GM23338 (cell line): Measurements from ENCODE around the gene RAB37. TPM values are rescaled to one million over a fixed set of nuclear protein-coding genes. Genes with fewer than 3 reads are reported as not detected.

Experiments used
- ATAC-seq: fragments of 200-7000 bp; cut with Tn5 transposase; 3 replicates; pipeline ENCODE4 v1.9.1; 2020
- DNase-seq: peaks from one replicate; pipeline ENCODE4 v3.0.0-alpha.2; 2015; ENCODE audit warnings: low spot score
- H2AFZ ChIP-seq: fragments of 200-600 bp; sonication (generic); 2 replicates; pipeline ENCODE4 v1.8.0; 2016; ENCODE audit warnings: antibody characterized with exemption, mild to moderate bottlenecking, moderate library complexity
- H3F3A ChIP-seq: fragments of 200-600 bp; sonication (generic); replicated peaks from 2 replicates; pipeline ENCODE4 v1.8.0; 2017; ENCODE audit warnings: antibody characterized with exemption, mixed run types, low read depth
- H3K27ac ChIP-seq: fragments of 200-600 bp; sonication (generic); 2 replicates; pipeline ENCODE4 v1.6.1; 2016; ENCODE audit warnings: low read depth
- H3K27me3 ChIP-seq: fragments of 200-600 bp; sonication (generic); 2 replicates; pipeline ENCODE4 v1.8.0; 2016; ENCODE audit warnings: mild to moderate bottlenecking, mixed run types, moderate library complexity; ENCODE audit not compliant: insufficient read depth
- H3K36me3 ChIP-seq: fragments of 200-600 bp; sonication (generic); 2 replicates; pipeline ENCODE4 v1.8.0; 2016; ENCODE audit warnings: mild to moderate bottlenecking; ENCODE audit not compliant: insufficient read depth
- H3K4me1 ChIP-seq: fragments of 200-600 bp; sonication (generic); 2 replicates; pipeline ENCODE4 v1.8.0; 2016; ENCODE audit warnings: mild to moderate bottlenecking, moderate library complexity; ENCODE audit not compliant: insufficient read depth
- H3K4me2 ChIP-seq: fragments of 200-600 bp; sonication (generic); 2 replicates; pipeline ENCODE4 v1.7.1; 2017; ENCODE audit warnings: mixed run types
- H3K4me3 ChIP-seq: fragments of 200-600 bp; sonication (generic); 2 replicates; pipeline ENCODE4 v1.6.1; 2016; ENCODE audit warnings: mixed run types
- H3K79me2 ChIP-seq: fragments of 200-600 bp; sonication (generic); replicated peaks from 2 replicates; pipeline ENCODE4 v1.8.0; 2017; ENCODE audit warnings: mild to moderate bottlenecking; ENCODE audit not compliant: insufficient read depth
- H3K9me2 ChIP-seq: fragments of 200-600 bp; sonication (generic); 2 replicates; pipeline ENCODE4 v1.8.0; 2017; ENCODE audit not compliant: insufficient read depth
- H4K20me1 ChIP-seq: fragments of 200-600 bp; sonication (generic); replicated peaks from 2 replicates; pipeline ENCODE4 v1.8.0; 2017; ENCODE audit warnings: mild to moderate bottlenecking; ENCODE audit not compliant: insufficient read depth
- H3K27ac Mint-ChIP-seq: 2 replicates; pipeline ENCODE4 v1.8.0; 2020; ENCODE audit warnings: inconsistent platforms, mild to moderate bottlenecking, moderate library complexity, mixed read lengths
- H3K27me3 Mint-ChIP-seq: 3 replicates; pipeline ENCODE4 v1.8.0; 2022; ENCODE audit warnings: low read depth, mild to moderate bottlenecking, moderate library complexity, mixed read lengths, inconsistent platforms; ENCODE audit not compliant: insufficient read depth, poor library complexity
- H3K36me3 Mint-ChIP-seq: 3 replicates; pipeline ENCODE4 v1.8.0; 2021; ENCODE audit warnings: low read depth, mild to moderate bottlenecking, inconsistent platforms, moderate library complexity, mixed read lengths
- H3K4me1 Mint-ChIP-seq: 3 replicates; pipeline ENCODE4 v1.8.0; 2020; ENCODE audit warnings: mild to moderate bottlenecking, inconsistent platforms, mixed read lengths
- H3K4me3 Mint-ChIP-seq: 3 replicates; pipeline ENCODE4 v1.8.0; 2021; ENCODE audit warnings: moderate library complexity, mild to moderate bottlenecking, inconsistent platforms, mixed read lengths
- H3K9me3 Mint-ChIP-seq: 3 replicates; pipeline ENCODE4 v1.8.0; 2020; ENCODE audit warnings: moderate library complexity, mild to moderate bottlenecking, inconsistent platforms, mixed read lengths
- ZNF114 ChIP-seq: fragments of 250-450 bp; sonication (Bioruptor Pico); IDR thresholded peaks from 2 replicates; pipeline ENCODE4 v1.5.0; 2020; ENCODE audit warnings: mild to moderate bottlenecking, moderate library complexity
- polyA plus RNA-seq: library from polyadenylated mRNA; unstranded; fragments of >200 nt; fragmentation: Nextera tagmentation; extraction: Ambion mirVana; gene quantifications from 2 replicates; pipeline ENCODE4 v1.2.1, GENCODE V29; 2016
- total RNA-seq: library from RNA; depleted of rRNA; stranded (reverse); fragments of >200 nt; shearing (Covaris generic); gene quantifications from 2 replicates; pipeline ENCODE4 v1.2.3, GENCODE V29; 2014
- TF ChIP-seq, protein P1 (sequence below): fragments of 250-450 bp; sonication (Bioruptor Pico); IDR thresholded peaks from 2 replicates; pipeline ENCODE4 v1.5.0; 2020; ENCODE audit warnings: mild to moderate bottlenecking, moderate library complexity
- TF ChIP-seq, protein P2 (sequence below), 2 experiments: fragments of 200-600 bp in 1 of 2; sonication (generic) in 1 of 2; conservative IDR thresholded peaks; 2 replicates each; pipeline versions ENCODE4 v1.5.1 to v1.6.1; 2016 to 2017; ENCODE audit warnings: antibody characterized with exemption in 2 of 2, low read depth in 2 of 2, mild to moderate bottlenecking in 2 of 2, moderate library complexity in 1 of 2
- TF ChIP-seq, protein P3 (sequence below): IDR thresholded peaks from 2 replicates; pipeline ENCODE4 v1.6.1; 2016; ENCODE audit warnings: antibody characterized with exemption

Gene RAB37
- total and polyA plus RNA-seq, 2 experiments from 2014 or later = 3.3 to 5.2 TPM

DNA sequence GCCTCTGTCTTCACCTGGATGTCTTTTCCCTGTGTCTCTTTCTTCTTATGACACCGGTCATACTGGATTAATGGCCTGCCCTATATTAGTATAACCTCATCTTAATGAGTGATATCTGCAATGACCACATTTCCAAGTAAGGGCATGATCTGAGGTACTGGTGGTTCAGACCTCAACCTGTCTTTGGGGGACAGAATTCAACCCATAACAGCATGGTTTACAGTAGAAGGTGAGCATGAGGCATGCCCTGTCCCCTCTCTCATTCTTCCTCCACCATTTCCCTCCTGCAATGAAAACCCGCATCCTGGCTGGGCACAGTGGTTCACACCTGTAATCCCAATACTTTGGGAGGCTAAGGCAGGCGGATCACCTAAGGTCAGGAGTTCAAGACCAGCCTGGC, 2.8 kb upstream of the RAB37 start (continued):
- TF ChIP-seq, protein P1, sequence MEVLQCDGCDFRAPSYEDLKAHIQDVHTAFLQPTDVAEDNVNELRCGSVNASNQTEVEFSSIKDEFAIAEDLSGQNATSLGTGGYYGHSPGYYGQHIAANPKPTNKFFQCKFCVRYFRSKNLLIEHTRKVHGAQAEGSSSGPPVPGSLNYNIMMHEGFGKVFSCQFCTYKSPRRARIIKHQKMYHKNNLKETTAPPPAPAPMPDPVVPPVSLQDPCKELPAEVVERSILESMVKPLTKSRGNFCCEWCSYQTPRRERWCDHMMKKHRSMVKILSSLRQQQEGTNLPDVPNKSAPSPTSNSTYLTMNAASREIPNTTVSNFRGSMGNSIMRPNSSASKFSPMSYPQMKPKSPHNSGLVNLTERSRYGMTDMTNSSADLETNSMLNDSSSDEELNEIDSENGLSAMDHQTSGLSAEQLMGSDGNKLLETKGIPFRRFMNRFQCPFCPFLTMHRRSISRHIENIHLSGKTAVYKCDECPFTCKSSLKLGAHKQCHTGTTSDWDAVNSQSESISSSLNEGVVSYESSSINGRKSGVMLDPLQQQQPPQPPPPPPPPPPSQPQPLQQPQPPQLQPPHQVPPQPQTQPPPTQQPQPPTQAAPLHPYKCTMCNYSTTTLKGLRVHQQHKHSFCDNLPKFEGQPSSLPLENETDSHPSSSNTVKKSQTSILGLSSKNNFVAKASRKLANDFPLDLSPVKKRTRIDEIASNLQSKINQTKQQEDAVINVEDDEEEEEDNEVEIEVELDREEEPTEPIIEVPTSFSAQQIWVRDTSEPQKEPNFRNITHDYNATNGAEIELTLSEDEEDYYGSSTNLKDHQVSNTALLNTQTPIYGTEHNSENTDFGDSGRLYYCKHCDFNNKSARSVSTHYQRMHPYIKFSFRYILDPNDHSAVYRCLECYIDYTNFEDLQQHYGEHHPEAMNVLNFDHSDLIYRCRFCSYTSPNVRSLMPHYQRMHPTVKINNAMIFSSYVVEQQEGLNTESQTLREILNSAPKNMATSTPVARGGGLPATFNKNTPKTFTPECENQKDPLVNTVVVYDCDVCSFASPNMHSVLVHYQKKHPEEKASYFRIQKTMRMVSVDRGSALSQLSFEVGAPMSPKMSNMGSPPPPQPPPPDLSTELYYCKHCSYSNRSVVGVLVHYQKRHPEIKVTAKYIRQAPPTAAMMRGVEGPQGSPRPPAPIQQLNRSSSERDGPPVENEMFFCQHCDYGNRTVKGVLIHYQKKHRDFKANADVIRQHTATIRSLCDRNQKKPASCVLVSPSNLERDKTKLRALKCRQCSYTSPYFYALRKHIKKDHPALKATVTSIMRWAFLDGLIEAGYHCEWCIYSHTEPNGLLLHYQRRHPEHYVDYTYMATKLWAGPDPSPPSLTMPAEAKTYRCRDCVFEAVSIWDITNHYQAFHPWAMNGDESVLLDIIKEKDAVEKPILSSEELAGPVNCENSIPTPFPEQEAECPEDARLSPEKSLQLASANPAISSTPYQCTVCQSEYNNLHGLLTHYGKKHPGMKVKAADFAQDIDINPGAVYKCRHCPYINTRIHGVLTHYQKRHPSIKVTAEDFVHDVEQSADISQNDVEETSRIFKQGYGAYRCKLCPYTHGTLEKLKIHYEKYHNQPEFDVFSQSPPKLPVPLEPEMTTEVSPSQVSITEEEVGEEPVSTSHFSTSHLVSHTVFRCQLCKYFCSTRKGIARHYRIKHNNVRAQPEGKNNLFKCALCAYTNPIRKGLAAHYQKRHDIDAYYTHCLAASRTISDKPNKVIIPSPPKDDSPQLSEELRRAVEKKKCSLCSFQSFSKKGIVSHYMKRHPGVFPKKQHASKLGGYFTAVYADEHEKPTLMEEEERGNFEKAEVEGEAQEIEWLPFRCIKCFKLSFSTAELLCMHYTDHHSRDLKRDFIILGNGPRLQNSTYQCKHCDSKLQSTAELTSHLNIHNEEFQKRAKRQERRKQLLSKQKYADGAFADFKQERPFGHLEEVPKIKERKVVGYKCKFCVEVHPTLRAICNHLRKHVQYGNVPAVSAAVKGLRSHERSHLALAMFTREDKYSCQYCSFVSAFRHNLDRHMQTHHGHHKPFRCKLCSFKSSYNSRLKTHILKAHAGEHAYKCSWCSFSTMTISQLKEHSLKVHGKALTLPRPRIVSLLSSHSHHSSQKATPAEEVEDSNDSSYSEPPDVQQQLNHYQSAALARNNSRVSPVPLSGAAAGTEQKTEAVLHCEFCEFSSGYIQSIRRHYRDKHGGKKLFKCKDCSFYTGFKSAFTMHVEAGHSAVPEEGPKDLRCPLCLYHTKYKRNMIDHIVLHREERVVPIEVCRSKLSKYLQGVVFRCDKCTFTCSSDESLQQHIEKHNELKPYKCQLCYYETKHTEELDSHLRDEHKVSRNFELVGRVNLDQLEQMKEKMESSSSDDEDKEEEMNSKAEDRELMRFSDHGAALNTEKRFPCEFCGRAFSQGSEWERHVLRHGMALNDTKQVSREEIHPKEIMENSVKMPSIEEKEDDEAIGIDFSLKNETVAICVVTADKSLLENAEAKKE (CRISPR knock-in tag) = no peak
- TF ChIP-seq ZNF114 (CRISPR knock-in tag) = no peak

DNA sequence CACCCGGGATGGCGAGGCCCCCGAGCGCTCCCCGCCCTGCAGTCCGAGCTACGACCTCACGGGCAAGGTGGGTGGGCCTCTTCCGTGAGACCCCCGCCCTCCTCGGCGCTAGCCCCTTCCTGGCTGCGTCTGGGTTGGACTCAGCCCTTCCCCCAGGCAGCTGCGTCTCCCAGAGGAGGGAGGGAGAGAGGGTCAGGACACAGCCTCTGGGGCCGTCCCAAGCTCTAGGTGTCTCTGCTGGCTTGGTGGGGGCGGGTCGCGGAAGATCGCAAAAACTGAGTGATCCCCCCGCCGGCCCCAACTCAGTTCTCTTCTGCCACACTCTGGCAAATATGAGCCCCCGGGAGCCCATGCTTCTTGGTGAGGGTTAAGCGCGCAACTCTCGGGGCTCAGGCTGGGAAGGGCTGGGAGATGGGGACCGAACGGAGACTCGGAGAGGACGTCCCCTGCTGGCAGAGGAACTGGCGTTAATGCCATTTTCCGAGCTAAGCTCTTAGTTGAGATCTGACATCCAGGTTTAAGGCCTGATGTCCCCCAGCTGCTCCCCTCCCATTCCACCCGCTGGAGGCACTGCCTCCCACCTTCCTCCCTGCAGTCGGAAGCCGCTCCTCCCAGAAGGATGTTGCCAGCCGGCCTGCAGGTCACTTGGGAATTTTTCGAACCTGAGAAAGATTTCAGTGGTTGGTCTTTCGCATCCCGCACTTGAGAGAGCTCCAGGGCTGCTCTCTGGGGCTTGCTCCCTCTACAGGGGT, 419 bp downstream of the RAB37 start:
- peak overlapping the region; percentile 90 for H3K4me2 ChIP-seq
- peak; percentile 66 for ATAC-seq
- TF ChIP-seq, protein P1 (CRISPR knock-in tag) = no peak
- TF ChIP-seq, protein P2, sequence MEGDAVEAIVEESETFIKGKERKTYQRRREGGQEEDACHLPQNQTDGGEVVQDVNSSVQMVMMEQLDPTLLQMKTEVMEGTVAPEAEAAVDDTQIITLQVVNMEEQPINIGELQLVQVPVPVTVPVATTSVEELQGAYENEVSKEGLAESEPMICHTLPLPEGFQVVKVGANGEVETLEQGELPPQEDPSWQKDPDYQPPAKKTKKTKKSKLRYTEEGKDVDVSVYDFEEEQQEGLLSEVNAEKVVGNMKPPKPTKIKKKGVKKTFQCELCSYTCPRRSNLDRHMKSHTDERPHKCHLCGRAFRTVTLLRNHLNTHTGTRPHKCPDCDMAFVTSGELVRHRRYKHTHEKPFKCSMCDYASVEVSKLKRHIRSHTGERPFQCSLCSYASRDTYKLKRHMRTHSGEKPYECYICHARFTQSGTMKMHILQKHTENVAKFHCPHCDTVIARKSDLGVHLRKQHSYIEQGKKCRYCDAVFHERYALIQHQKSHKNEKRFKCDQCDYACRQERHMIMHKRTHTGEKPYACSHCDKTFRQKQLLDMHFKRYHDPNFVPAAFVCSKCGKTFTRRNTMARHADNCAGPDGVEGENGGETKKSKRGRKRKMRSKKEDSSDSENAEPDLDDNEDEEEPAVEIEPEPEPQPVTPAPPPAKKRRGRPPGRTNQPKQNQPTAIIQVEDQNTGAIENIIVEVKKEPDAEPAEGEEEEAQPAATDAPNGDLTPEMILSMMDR (conservative IDR thresholded peaks at IDR 0.05; ENCODE audit: low read depth in 2 of 2) = peak; percentile 60 to 73
- TF ChIP-seq, protein P3, sequence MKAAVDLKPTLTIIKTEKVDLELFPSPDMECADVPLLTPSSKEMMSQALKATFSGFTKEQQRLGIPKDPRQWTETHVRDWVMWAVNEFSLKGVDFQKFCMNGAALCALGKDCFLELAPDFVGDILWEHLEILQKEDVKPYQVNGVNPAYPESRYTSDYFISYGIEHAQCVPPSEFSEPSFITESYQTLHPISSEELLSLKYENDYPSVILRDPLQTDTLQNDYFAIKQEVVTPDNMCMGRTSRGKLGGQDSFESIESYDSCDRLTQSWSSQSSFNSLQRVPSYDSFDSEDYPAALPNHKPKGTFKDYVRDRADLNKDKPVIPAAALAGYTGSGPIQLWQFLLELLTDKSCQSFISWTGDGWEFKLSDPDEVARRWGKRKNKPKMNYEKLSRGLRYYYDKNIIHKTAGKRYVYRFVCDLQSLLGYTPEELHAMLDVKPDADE = no peak
- peak overlapping the region; percentile 72; the same call in 1 of the 2 replicates for H3K27ac ChIP-seq
- H3K27me3 ChIP-seq = peaks cover 11% of the 10 kb centered on the region; the same call in 1 of the 2 replicates
- Mint-ChIP-seq H3K4me3 (peak overlapping the region; percentile 83), H3K4me1 (peaks cover 30% of the 10 kb centered on the region), H3K27ac (no peak overlapping the region), H3K36me3 (no peaks in the 10 kb centered on the region), H3K27me3 (peaks cover 24% of the 10 kb centered on the region), H3K9me3 (no peaks in the 10 kb centered on the region)
- no peaks in the 10 kb centered on the region for H4K20me1 ChIP-seq
- H3K36me3 ChIP-seq = no peaks in the 10 kb centered on the region
- H3K4me3 ChIP-seq = peak overlapping the region; percentile 84
- peaks cover 21% of the 10 kb centered on the region for H3K4me1 ChIP-seq
- H2AFZ ChIP-seq = peak overlapping the region; percentile 96
- H3F3A ChIP-seq = peaks cover 15% of the 10 kb centered on the region; the same call in 1 of the 2 replicates
- peak; percentile 92 for DNase-seq
- H3K79me2 ChIP-seq = no peaks in the 10 kb centered on the region
- H3K9me2 ChIP-seq = no peaks in the 10 kb centered on the region
